ENCODE data around the gene SLC12A5.

DNA sequence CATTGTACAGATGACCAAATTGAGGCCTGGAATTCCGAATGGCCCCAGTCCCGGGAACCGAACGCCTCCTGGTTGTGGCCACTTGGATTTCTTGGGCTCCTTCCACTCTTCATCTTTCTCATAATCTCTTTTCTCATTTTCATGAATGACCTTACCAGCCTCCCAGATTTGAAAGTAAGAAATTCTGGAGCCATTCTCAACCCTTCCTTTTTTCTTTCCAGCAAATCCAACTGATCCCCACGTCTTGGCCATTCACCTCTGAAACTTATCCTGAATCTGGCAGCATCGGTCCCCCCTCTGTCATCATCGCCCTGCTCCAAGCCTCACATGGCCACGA lies 5.9 kb upstream of the SLC12A5 start:
- TF ChIP-seq, protein P1, sequence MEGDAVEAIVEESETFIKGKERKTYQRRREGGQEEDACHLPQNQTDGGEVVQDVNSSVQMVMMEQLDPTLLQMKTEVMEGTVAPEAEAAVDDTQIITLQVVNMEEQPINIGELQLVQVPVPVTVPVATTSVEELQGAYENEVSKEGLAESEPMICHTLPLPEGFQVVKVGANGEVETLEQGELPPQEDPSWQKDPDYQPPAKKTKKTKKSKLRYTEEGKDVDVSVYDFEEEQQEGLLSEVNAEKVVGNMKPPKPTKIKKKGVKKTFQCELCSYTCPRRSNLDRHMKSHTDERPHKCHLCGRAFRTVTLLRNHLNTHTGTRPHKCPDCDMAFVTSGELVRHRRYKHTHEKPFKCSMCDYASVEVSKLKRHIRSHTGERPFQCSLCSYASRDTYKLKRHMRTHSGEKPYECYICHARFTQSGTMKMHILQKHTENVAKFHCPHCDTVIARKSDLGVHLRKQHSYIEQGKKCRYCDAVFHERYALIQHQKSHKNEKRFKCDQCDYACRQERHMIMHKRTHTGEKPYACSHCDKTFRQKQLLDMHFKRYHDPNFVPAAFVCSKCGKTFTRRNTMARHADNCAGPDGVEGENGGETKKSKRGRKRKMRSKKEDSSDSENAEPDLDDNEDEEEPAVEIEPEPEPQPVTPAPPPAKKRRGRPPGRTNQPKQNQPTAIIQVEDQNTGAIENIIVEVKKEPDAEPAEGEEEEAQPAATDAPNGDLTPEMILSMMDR (conservative IDR thresholded peaks at IDR 0.05 in 1 of 2, IDR thresholded peaks at IDR 0.05 in 1 of 2; ENCODE audit: low read depth in 1 of 2, low read length in 2 of 2) = no peak
- TF ChIP-seq EZH2 (IDR thresholded peaks at IDR 0.05; ENCODE audit: low read length, missing control alignments) = no peak
